Hepatocyte (in vitro differentiated cells): ENCODE data around the gene OR2T27. TPM values are rescaled to one million over a fixed set of nuclear protein-coding genes. Genes with fewer than 3 reads are reported as not detected.
"Not testable (repeated sequence)": the region's sequence is repeated elsewhere in the genome, so short reads cannot be mapped to it uniquely, and the experiment has no call there.

Experiments
- DNase-seq: peaks from one replicate; pipeline ENCODE4 v3.0.0-alpha.2; 2016; ENCODE audit warnings: low spot score
- H2AFZ ChIP-seq: fragments of 200-600 bp; sonication (generic); 2 replicates; pipeline ENCODE4 v1.6.0; 2016; ENCODE audit warnings: antibody characterized with exemption, mild to moderate bottlenecking
- H3K27ac ChIP-seq: fragments of 200-600 bp; sonication (generic); 2 replicates; pipeline ENCODE4 v1.5.1; 2016; ENCODE audit warnings: mild to moderate bottlenecking
- H3K27me3 ChIP-seq: fragments of 200-600 bp; sonication (generic); 2 replicates; pipeline ENCODE4 v1.6.1; 2016
- H3K36me3 ChIP-seq: fragments of 200-600 bp; sonication (generic); replicated peaks from 2 replicates; pipeline ENCODE4 v1.5.1; 2016; ENCODE audit warnings: low read depth; ENCODE audit not compliant: insufficient read depth
- H3K4me1 ChIP-seq: fragments of 200-600 bp; sonication (generic); 2 replicates; pipeline ENCODE4 v1.5.1; 2016; ENCODE audit warnings: mild to moderate bottlenecking, moderate library complexity; ENCODE audit not compliant: insufficient read depth
- H3K4me2 ChIP-seq: fragments of 200-600 bp; sonication (generic); 2 replicates; pipeline ENCODE4 v1.6.0; 2016
- H3K4me3 ChIP-seq: fragments of 200-600 bp; sonication (generic); 2 replicates; pipeline ENCODE4 v1.5.1; 2016; ENCODE audit warnings: mild to moderate bottlenecking
- H3K79me2 ChIP-seq: fragments of 200-600 bp; sonication (generic); 2 replicates; pipeline ENCODE4 v1.6.0; 2017; ENCODE audit warnings: mild to moderate bottlenecking
- H3K9me2 ChIP-seq: fragments of 200-600 bp; sonication (generic); replicated peaks from 2 replicates; pipeline ENCODE4 v1.6.0; 2017; ENCODE audit warnings: mild to moderate bottlenecking; ENCODE audit not compliant: insufficient read depth
- H3K9me3 ChIP-seq: fragments of 200-600 bp; sonication (generic); 2 replicates; pipeline ENCODE4 v1.5.1; 2016; ENCODE audit warnings: low read depth, mild to moderate bottlenecking
- H4K20me1 ChIP-seq: fragments of 200-600 bp; sonication (generic); 2 replicates; pipeline ENCODE4 v1.6.0; 2016; ENCODE audit warnings: mild to moderate bottlenecking; ENCODE audit not compliant: insufficient read depth, poor library complexity, severe bottlenecking
- EZH2 ChIP-seq: fragments of 200-600 bp; sonication (generic); IDR thresholded peaks from 2 replicates; pipeline ENCODE4 v1.6.1; 2016; ENCODE audit warnings: antibody characterized with exemption, mild to moderate bottlenecking, borderline replicate concordance
- EZH2phosphoT487 ChIP-seq: fragments of 200-600 bp; sonication (generic); IDR thresholded peaks from one replicate; pipeline ENCODE4 v1.6.1; 2018; ENCODE audit warnings: antibody characterized with exemption, mild to moderate bottlenecking, low read depth, moderate library complexity; ENCODE audit not compliant: unreplicated experiment, severe bottlenecking
- WGBS: methylation state at CpG from one replicate; pipeline ENCODE4 v1.1.6; 2016; ENCODE audit warnings: low lambda C conversion rate; ENCODE audit errors: missing lambda C conversion rate; 5-methylcytosine and 5-hydroxymethylcytosine counted together
- polyA plus RNA-seq: library from polyadenylated mRNA; unstranded; fragments of >200 nt; fragmentation: Nextera tagmentation; extraction: Ambion mirVana; gene quantifications from 2 replicates; pipeline ENCODE4 v1.2.1, GENCODE V29; 2016
- total RNA-seq: library from RNA; depleted of rRNA; stranded (reverse); fragments of >200 nt; gene quantifications from 2 replicates; pipeline ENCODE4 v1.2.3, GENCODE V29; 2014
- TF ChIP-seq, protein P1 (sequence below): fragments of 200-600 bp; sonication (generic); IDR thresholded peaks from 2 replicates; pipeline ENCODE4 v1.5.1; 2016; ENCODE audit warnings: antibody characterized with exemption, mild to moderate bottlenecking; ENCODE audit not compliant: poor library complexity

Gene OR2T27
- total and polyA plus RNA-seq, 2 experiments from 2014 or later: not detected

GRCh38 chr1:248670003-248670402 is 14.7 kb upstream of the OR2T27 start:
- Histone ChIP-seq H3K9me3 (no peaks in the 10 kb centered on the region), H3K4me3 (no peak overlapping the region), H4K20me1 (no peaks in the 10 kb centered on the region), H3K4me1 (no peaks in the 10 kb centered on the region), H3K4me2 (no peak overlapping the region), H3K36me3 (no peaks in the 10 kb centered on the region), H3K27ac (no peak overlapping the region), H3K27me3 (no peaks in the 10 kb centered on the region), H2AFZ (no peak overlapping the region), H3K79me2 (no peaks in the 10 kb centered on the region), H3K9me2 (no peaks in the 10 kb centered on the region)
- TF ChIP-seq EZH2 (no peak), EZH2phosphoT487 (no peak)
- TF ChIP-seq, protein P1, sequence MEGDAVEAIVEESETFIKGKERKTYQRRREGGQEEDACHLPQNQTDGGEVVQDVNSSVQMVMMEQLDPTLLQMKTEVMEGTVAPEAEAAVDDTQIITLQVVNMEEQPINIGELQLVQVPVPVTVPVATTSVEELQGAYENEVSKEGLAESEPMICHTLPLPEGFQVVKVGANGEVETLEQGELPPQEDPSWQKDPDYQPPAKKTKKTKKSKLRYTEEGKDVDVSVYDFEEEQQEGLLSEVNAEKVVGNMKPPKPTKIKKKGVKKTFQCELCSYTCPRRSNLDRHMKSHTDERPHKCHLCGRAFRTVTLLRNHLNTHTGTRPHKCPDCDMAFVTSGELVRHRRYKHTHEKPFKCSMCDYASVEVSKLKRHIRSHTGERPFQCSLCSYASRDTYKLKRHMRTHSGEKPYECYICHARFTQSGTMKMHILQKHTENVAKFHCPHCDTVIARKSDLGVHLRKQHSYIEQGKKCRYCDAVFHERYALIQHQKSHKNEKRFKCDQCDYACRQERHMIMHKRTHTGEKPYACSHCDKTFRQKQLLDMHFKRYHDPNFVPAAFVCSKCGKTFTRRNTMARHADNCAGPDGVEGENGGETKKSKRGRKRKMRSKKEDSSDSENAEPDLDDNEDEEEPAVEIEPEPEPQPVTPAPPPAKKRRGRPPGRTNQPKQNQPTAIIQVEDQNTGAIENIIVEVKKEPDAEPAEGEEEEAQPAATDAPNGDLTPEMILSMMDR: no peak
- WGBS: 74% methylated on average over 1 of the region's 1 CpG
- DNase-seq: no peak

DNA sequence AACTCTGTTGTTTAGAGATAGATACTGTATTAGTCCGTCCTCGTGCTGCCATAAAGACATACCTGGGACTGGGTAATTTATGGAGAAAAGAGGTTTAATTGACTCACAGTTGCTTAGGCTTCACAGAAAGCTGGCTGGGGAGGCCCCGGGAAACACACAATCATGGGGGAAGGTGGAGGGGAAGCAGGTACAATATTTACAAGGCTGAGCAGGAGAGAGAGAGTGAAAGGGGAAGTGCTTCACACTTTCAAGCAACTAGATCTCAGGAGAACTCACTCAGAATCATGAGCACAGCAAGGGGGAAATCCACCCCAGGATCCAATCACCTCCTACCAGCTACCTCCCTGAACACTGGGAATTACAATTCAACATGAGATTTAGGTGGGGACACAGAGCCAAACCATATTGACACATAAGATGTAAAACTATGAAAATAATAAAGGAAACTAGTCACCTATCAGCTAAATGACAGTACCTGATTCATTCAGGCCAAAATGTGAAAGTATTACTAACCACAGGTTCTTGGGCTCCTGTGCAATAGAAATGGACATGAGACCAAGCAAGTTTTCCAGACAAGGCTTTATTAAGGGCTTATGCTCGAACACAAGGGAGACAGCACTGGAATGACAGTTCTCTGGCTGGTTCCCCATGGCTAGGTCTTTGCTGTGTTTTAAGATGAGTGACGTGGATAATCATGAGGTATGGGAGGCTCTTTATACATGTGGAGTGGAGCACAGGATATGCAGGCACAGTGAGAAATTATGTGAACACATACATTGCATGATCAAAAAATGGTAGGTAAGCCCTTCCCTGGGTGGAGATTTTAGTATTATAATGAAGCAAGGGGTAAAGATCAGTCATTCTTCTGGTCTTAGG is 8.4 kb upstream of the OR2T27 start:
- WGBS: 60% methylated on average over 5 of the region's 5 CpGs
- not testable (repeated sequence) for H3K27ac ChIP-seq, H3K4me3 ChIP-seq, DNase-seq, H3K36me3 ChIP-seq, H3K4me2 ChIP-seq, H4K20me1 ChIP-seq, H2AFZ ChIP-seq, H3K9me2 ChIP-seq, H3K79me2 ChIP-seq, H3K9me3 ChIP-seq, H3K27me3 ChIP-seq, H3K4me1 ChIP-seq

GRCh38 chr1:248656797-248657196 is 1.5 kb upstream of the OR2T27 start:
- H2AFZ ChIP-seq, H3K4me1 ChIP-seq, H3K9me2 ChIP-seq, H3K79me2 ChIP-seq, H3K4me3 ChIP-seq, H3K4me2 ChIP-seq, H4K20me1 ChIP-seq, H3K27me3 ChIP-seq, H3K9me3 ChIP-seq, H3K27ac ChIP-seq, H3K36me3 ChIP-seq, DNase-seq: not testable (repeated sequence)
- 67% methylated on average over 6 of the region's 6 CpGs for WGBS

DNA sequence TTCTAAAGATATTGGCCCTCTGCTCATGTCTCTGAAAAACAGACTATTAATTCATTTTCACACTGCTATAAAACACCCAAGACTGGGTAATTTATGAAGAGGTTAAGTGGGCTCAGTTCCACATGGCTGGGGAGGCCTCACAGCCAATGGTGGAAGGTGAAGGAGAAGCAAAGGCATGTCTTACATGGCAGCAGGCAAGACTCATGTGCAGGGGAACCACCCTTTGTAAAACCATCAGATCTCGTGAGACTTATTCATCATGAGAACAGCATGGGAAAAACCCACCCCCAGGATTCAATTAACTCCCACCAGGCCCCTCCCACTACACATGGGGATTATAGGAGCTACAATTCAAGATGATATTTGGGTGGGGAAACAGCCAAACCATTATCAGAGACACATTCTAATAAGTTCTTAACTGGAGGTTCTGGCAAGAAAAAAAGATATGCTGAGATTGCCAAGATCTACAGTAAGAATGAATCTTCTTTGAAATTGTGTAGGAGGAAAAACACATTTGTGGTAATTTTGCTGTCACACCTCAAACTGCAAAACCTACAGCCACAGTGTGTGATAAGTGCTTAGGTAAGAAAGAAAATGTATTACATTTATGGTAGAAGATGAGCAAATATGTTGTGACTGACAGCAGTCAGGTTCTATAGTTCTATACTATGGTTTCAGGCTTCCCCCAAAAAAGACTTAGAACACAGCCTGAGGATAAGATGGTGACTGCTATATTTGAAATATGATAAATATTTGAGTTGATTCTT is 6.4 kb downstream of the OR2T27 start:
- not testable (repeated sequence) for H3K27me3 ChIP-seq, H3K4me1 ChIP-seq
- WGBS: no CpG with 5 or more reads among the region's 1 CpG

DNA sequence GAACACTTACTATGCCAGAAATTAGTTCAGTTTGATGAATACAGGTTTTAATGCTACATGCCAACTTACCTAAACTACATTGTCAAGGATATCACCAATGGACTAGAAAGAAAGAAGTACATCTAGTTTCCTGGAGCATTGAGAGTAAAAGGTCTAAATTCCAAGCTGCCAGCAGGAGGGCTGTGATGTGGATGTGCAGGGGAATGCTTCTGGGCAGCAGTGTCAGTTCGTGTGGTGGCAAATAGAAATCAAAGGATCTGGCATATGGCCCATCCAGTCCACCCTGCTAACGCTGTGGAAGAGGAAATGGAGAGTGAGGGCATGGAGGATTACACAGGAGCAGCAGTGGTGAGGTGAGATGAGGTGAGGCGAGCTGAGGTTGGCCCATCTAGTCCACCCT is 10.2 kb downstream of the OR2T27 start, which contains the start of gene OR2T35:
Gene OR2T35 (minus strand): TSS at position 101 of the 400 bp plus-strand sequence. CDS start 6,020 bp downstream, outside the sequence.
- not testable (repeated sequence) for H3K9me3 ChIP-seq, H3K4me1 ChIP-seq, H3K36me3 ChIP-seq, H2AFZ ChIP-seq, DNase-seq, H3K4me2 ChIP-seq, H3K27me3 ChIP-seq, H3K4me3 ChIP-seq, H3K27ac ChIP-seq, H4K20me1 ChIP-seq, H3K79me2 ChIP-seq, H3K9me2 ChIP-seq
- 29% methylated on average over 1 of the region's 3 CpGs for WGBS

More for the DNA sequence above, 6.4 kb downstream of the OR2T27 start:
- H4K20me1 ChIP-seq, H2AFZ ChIP-seq, H3K4me3 ChIP-seq, DNase-seq, H3K36me3 ChIP-seq, H3K79me2 ChIP-seq, H3K9me3 ChIP-seq, H3K27ac ChIP-seq, H3K4me2 ChIP-seq, H3K9me2 ChIP-seq: not testable (repeated sequence)

DNA sequence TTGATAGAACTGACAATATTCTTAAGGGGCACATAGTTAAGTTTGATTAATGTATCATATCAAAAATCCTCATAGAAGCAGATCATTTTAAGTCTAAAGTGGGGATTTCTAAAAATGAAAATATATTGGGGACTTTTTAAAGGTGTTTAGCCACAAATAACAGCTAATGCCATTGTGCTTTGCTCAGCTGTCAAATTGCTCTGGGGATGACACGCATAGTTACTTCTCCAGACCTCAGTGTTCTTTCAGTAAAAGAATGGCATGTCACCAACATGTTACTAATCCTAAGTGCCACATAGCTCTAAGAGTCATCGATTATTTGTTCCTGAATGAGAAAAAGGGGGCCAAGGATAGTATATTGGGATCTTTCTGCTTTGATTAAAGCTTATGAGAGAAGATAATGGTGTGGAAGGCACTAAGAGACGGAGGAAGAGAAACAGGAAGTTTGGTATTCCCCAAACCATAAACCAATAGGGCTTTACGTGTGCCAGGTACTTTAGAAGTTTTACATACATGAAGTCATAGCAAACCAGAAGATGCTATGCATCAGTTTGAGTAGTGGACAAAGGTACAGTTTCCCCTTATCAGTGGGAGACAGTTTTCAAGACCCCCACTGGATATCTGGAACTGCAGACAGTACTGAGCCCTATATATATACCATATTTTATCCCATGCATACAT is 12.2 kb downstream of the OR2T27 start:
- H3K9me3 ChIP-seq, H3K27ac ChIP-seq, H3K79me2 ChIP-seq, H3K9me2 ChIP-seq, H4K20me1 ChIP-seq, H2AFZ ChIP-seq, H3K4me1 ChIP-seq, H3K27me3 ChIP-seq, H3K4me3 ChIP-seq, H3K36me3 ChIP-seq, DNase-seq, H3K4me2 ChIP-seq: not testable (repeated sequence)
- no CpG with 5 or more reads among the region's 4 CpGs for WGBS

DNA sequence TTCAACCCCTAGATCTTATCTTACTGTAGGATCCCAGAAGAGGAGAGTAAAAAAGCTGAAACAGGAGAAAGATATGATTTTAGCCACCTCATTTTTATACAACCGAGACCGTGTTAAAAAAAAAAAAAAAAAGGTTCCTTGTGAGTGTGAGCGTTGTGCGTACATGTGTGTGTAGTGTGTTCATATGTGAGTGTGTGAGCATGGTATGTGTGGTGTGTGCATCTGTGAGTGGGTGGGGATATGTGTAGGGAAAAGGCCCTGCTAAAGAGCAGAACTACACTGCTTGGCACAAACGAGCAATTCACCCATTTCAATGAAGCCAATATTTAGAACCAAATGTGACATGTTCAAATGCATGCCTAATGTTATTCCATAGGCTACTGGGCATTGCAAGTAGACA is 13.7 kb downstream of the OR2T27 start:
- not testable (repeated sequence) for H3K4me1 ChIP-seq

More for the DNA sequence above, 13.7 kb downstream of the OR2T27 start:
- not testable (repeated sequence) for H2AFZ ChIP-seq, H3K4me2 ChIP-seq, H3K36me3 ChIP-seq, H3K27ac ChIP-seq, H3K9me2 ChIP-seq, H3K4me3 ChIP-seq, DNase-seq, H3K27me3 ChIP-seq, H3K9me3 ChIP-seq, H4K20me1 ChIP-seq, H3K79me2 ChIP-seq
- WGBS: 100% methylated on average over 2 of the region's 5 CpGs
